ENCODE data around the gene NGB. TPM values are rescaled to one million over a fixed set of nuclear protein-coding genes. Genes with fewer than 3 reads are reported as not detected.

NGB gene
- total RNA-seq, 1 donor from 2014 or later, result 0.22 TPM

DNA sequence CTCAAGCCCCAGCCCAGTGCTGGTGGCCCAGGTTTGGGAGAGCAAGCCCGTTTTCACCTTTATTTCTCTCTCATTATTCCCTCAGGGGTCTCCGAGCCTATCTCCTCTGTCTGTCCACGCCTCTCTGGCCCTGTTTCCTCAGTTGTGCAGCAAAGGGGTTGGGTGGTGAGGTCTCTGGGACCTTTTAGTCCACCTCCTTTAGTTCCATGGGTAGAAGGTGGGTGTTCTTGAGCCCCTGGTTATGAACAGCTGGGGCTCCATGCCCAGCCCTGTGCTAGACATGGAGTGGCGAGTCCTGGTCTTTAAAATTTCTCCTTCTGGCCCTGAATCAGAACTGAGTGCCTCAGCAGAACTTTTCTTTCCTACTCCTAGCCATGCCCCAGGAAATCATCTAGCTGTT lies 1.3 kb upstream of the NGB start:
- Mint-ChIP-seq H3K4me3 (ENCODE audit: unreplicated experiment) (no peak overlapping the region), H3K4me1 (ENCODE audit: low read depth, unreplicated experiment) (peaks cover 18% of the 10 kb centered on the region), H3K27me3 (ENCODE audit: unreplicated experiment) (peaks cover 18% of the 10 kb centered on the region), H3K9me3 (ENCODE audit: unreplicated experiment) (peaks cover 1% of the 10 kb centered on the region), H3K36me3 (ENCODE audit: unreplicated experiment) (peaks cover 5% of the 10 kb centered on the region), H3K27ac (ENCODE audit: unreplicated experiment) (no peak overlapping the region)
- DNase-seq, result no peak
- TF ChIP-seq, protein P1, sequence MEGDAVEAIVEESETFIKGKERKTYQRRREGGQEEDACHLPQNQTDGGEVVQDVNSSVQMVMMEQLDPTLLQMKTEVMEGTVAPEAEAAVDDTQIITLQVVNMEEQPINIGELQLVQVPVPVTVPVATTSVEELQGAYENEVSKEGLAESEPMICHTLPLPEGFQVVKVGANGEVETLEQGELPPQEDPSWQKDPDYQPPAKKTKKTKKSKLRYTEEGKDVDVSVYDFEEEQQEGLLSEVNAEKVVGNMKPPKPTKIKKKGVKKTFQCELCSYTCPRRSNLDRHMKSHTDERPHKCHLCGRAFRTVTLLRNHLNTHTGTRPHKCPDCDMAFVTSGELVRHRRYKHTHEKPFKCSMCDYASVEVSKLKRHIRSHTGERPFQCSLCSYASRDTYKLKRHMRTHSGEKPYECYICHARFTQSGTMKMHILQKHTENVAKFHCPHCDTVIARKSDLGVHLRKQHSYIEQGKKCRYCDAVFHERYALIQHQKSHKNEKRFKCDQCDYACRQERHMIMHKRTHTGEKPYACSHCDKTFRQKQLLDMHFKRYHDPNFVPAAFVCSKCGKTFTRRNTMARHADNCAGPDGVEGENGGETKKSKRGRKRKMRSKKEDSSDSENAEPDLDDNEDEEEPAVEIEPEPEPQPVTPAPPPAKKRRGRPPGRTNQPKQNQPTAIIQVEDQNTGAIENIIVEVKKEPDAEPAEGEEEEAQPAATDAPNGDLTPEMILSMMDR (IDR thresholded peaks at IDR 0.05; ENCODE audit: partially characterized antibody, unreplicated experiment), result no peak

DNA sequence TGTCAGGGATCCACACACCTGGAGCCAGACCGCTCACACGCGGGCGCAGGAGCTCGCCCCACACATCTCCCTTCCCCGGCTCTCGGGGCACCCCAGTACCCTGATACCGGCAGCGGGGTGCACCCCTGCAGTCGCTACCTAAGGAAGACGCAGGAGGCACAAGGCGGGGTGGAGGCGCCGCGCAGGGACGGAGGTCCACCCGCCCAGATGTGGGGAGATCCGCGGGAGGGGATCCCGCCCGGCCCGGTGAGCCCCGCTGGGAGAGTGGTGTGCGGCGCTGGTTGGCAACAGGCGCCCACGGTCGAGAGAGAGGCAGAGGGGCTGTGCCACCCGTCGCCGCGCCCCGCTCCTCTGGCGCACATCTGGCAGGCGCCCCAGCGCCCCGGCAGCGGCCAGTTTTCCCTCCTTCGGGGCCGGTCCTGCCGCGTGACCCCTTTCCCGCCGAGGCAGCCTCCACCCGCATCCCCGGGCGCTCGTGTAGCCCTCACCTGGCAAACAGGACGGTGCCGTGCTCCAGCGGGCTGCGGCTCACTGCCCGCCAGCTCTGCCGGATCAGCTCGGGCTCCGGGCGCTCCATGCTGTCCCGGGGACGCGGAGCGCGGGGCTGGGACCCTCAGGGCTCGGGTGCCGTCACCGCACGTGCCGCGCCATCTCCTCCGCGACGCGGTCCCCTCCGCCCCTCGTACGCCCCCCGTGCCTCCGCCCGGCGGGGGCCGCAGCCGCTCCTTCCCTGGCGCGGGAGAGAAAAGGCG lies 469 bp downstream of the NGB start:
- peak; percentile 38 for DNase-seq
- Mint-ChIP-seq H3K9me3 (ENCODE audit: unreplicated experiment) (peaks cover 1% of the 10 kb centered on the region), H3K36me3 (ENCODE audit: unreplicated experiment) (peaks cover 5% of the 10 kb centered on the region), H3K27me3 (ENCODE audit: unreplicated experiment) (peaks cover 20% of the 10 kb centered on the region), H3K27ac (ENCODE audit: unreplicated experiment) (no peak overlapping the region), H3K4me1 (ENCODE audit: low read depth, unreplicated experiment) (peaks cover 10% of the 10 kb centered on the region), H3K4me3 (ENCODE audit: unreplicated experiment) (no peak overlapping the region)
- TF ChIP-seq, protein P1 (IDR thresholded peaks at IDR 0.05; ENCODE audit: partially characterized antibody, unreplicated experiment), result no peak

DNA sequence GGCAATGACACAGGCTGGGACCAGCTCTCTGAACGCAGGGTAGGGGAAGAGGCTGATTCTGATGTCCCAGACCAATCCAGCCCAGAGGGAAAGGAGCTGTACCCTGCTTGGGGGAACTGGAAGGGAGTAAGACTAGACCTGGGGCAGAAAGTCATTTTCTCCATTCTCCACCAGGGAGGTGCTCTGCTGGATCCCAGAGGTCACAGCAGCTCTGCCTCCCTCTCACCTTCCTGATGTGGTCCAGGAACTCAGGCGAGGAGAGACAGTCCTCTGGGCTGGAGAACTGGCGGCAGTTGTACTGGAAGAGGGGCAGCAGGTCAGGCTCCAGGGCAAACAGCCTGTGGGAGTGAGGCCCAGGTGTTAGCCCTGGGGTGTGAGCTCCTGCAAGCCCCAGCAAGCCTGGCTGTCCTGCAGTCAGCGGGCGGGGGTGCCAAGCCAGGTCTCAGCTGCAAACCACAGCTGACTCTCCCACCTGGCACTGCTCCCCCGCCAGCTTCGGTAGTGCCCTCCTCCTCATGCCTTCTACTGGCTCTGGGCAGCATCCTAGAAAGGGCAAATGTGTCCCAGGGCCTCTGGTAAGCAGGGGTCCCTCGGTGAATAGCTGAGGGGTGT lies 1.9 kb downstream of the NGB start:
- DNase-seq, result no peak
- H3K27me3 Mint-ChIP-seq (ENCODE audit: unreplicated experiment), result peaks cover 18% of the 10 kb centered on the region
- peaks cover 3% of the 10 kb centered on the region for H3K4me1 Mint-ChIP-seq (ENCODE audit: low read depth, unreplicated experiment)
- no peak overlapping the region for H3K27ac Mint-ChIP-seq (ENCODE audit: unreplicated experiment)
- peaks cover 5% of the 10 kb centered on the region for H3K36me3 Mint-ChIP-seq (ENCODE audit: unreplicated experiment)
- TF ChIP-seq, protein P1 (IDR thresholded peaks at IDR 0.05; ENCODE audit: partially characterized antibody, unreplicated experiment), result no peak
- peaks cover 1% of the 10 kb centered on the region for H3K9me3 Mint-ChIP-seq (ENCODE audit: unreplicated experiment)
- H3K4me3 Mint-ChIP-seq (ENCODE audit: unreplicated experiment), result no peak overlapping the region

DNA sequence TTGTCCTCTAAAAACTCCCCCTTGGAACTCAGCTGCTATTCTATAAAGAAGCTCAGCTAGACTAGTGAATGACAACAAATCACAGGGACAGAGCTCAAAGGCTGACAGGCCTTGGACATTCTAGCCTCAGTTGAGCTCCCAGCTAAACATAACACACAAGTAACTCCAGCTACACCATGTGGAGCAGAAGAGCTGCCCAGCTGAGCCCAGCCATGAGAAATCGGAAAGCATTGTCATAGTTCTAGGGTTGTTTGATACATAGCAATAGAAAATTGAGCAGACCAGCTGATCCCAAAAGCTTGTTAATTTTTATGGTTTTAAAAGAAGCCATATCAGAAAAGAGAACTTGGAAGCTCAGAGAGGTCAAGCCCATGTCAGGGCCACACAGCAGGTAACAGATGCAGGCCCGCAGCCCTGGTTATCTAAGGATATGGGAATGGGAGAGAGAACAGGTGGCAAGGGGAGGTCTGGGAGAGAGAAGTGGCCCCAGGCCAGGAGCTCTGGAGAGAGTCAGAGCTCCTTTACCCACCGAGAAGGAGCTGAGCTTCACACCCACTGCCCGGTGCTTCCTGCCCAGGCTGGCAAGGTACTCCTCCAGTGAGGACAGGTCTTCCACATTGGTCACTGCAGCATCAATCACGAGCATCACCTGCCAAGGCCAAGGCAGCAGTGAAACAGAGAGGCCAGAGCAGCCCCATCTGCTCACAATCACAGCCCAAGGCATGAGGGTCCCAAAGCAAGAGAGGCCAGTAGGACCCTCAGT lies 2.9 kb downstream of the NGB start:
- DNase-seq, result no peak
- H3K36me3 Mint-ChIP-seq (ENCODE audit: unreplicated experiment), result peaks cover 5% of the 10 kb centered on the region
- H3K9me3 Mint-ChIP-seq (ENCODE audit: unreplicated experiment), result peaks cover 1% of the 10 kb centered on the region
- TF ChIP-seq, protein P1 (IDR thresholded peaks at IDR 0.05; ENCODE audit: partially characterized antibody, unreplicated experiment), result no peak
- H3K27me3 Mint-ChIP-seq (ENCODE audit: unreplicated experiment), result peaks cover 18% of the 10 kb centered on the region
- no peak overlapping the region for H3K4me3 Mint-ChIP-seq (ENCODE audit: unreplicated experiment)
- H3K4me1 Mint-ChIP-seq (ENCODE audit: low read depth, unreplicated experiment), result peaks cover 3% of the 10 kb centered on the region
- no peak overlapping the region for H3K27ac Mint-ChIP-seq (ENCODE audit: unreplicated experiment)

Measured in glutamatergic neuron (in vitro differentiated cells).